ENCODE measurements around the gene CHRM2.

CHRM2 gene

GRCh38 chr7:137007001-137007694, 138.7 kb downstream of the CHRM2 start:
- Histone ChIP-seq H3K4me1 (ENCODE audit: control insufficient read depth, insufficient read depth, low read length) (no peaks in the 10 kb centered on the region), H3K9me3 (ENCODE audit: control insufficient read depth, low read length) (no peaks in the 10 kb centered on the region), H3K27ac (ENCODE audit: insufficient read depth, low read depth, low read length, poor library complexity, severe bottlenecking) (no peak overlapping the region), H3K27me3 (ENCODE audit: control insufficient read depth, insufficient read depth, low read length, poor library complexity, severe bottlenecking) (no peaks in the 10 kb centered on the region), H3K4me3 (ENCODE audit: insufficient read depth, low read depth, low read length) (no peak overlapping the region), H3K36me3 (ENCODE audit: control insufficient read depth, insufficient read depth, low read length) (no peaks in the 10 kb centered on the region)
- 89 to 100% methylated on average over 1 to 2 of the region's 3 CpGs for WGBS, 2 experiments

GRCh38 chr7:137009404-137009803, 141.0 kb downstream of the CHRM2 start:
- no peaks in the 10 kb centered on the region for H3K36me3 ChIP-seq (ENCODE audit: control insufficient read depth, insufficient read depth, low read length)
- no peaks in the 10 kb centered on the region for H3K9me3 ChIP-seq (ENCODE audit: control insufficient read depth, low read length)
- no peaks in the 10 kb centered on the region for H3K4me1 ChIP-seq (ENCODE audit: control insufficient read depth, insufficient read depth, low read length)
- no peak overlapping the region for H3K4me3 ChIP-seq (ENCODE audit: insufficient read depth, low read depth, low read length)
- no peaks in the 10 kb centered on the region for H3K27me3 ChIP-seq (ENCODE audit: control insufficient read depth, insufficient read depth, low read length, poor library complexity, severe bottlenecking)
- no peak overlapping the region for H3K27ac ChIP-seq (ENCODE audit: insufficient read depth, low read depth, low read length, poor library complexity, severe bottlenecking)

GRCh38 chr7:137015015-137015414, 146.6 kb downstream of the CHRM2 start:
- H3K27me3 ChIP-seq (ENCODE audit: control insufficient read depth, insufficient read depth, low read length, poor library complexity, severe bottlenecking) = no peaks in the 10 kb centered on the region
- 94 to 98% methylated on average over 3 of the region's 3 CpGs for WGBS, 2 experiments
- no peaks in the 10 kb centered on the region for H3K9me3 ChIP-seq (ENCODE audit: control insufficient read depth, low read length)
- H3K36me3 ChIP-seq (ENCODE audit: control insufficient read depth, insufficient read depth, low read length) = no peaks in the 10 kb centered on the region
- peaks cover 7% of the 10 kb centered on the region for H3K4me1 ChIP-seq (ENCODE audit: control insufficient read depth, insufficient read depth, low read length)
- no peak overlapping the region for H3K27ac ChIP-seq (ENCODE audit: insufficient read depth, low read depth, low read length, poor library complexity, severe bottlenecking)
- H3K4me3 ChIP-seq (ENCODE audit: insufficient read depth, low read depth, low read length) = no peak overlapping the region

- Histone ChIP-seq H3K27ac (ENCODE audit: insufficient read depth, low read depth, low read length, poor library complexity, severe bottlenecking) (no peak overlapping the region), H3K9me3 (ENCODE audit: control insufficient read depth, low read length) (no peaks in the 10 kb centered on the region), H3K27me3 (ENCODE audit: control insufficient read depth, insufficient read depth, low read length, poor library complexity, severe bottlenecking) (no peaks in the 10 kb centered on the region), H3K4me1 (ENCODE audit: control insufficient read depth, insufficient read depth, low read length) (peaks cover 7% of the 10 kb centered on the region), H3K36me3 (ENCODE audit: control insufficient read depth, insufficient read depth, low read length) (no peaks in the 10 kb centered on the region), H3K4me3 (ENCODE audit: insufficient read depth, low read depth, low read length) (no peak overlapping the region)
- 80 to 100% methylated on average over 1 of the region's 1 CpG for WGBS, 2 experiments
Measured at GRCh38 chr7:137017221-137017620, 148.8 kb downstream of the CHRM2 start.

- 41 to 49% methylated on average over 2 to 3 of the region's 3 CpGs for WGBS, 2 experiments
- H3K4me3 ChIP-seq (ENCODE audit: insufficient read depth, low read depth, low read length) = no peak overlapping the region
- H3K36me3 ChIP-seq (ENCODE audit: control insufficient read depth, insufficient read depth, low read length) = no peaks in the 10 kb centered on the region
- H3K9me3 ChIP-seq (ENCODE audit: control insufficient read depth, low read length) = no peaks in the 10 kb centered on the region
- peaks cover 7% of the 10 kb centered on the region for H3K4me1 ChIP-seq (ENCODE audit: control insufficient read depth, insufficient read depth, low read length)
- H3K27ac ChIP-seq (ENCODE audit: insufficient read depth, low read depth, low read length, poor library complexity, severe bottlenecking) = peak overlapping the region; percentile 1
- H3K27me3 ChIP-seq (ENCODE audit: control insufficient read depth, insufficient read depth, low read length, poor library complexity, severe bottlenecking) = no peaks in the 10 kb centered on the region
Measured at GRCh38 chr7:137018468-137018867, 150.0 kb downstream of the CHRM2 start.

GRCh38 chr7:137020351-137020750, 151.9 kb downstream of the CHRM2 start:
- no peak overlapping the region for H3K27ac ChIP-seq (ENCODE audit: insufficient read depth, low read depth, low read length, poor library complexity, severe bottlenecking)
- no peaks in the 10 kb centered on the region for H3K27me3 ChIP-seq (ENCODE audit: control insufficient read depth, insufficient read depth, low read length, poor library complexity, severe bottlenecking)
- WGBS, 2 experiments = 100% methylated on average over 1 of the region's 1 CpG

GRCh38 chr7:137025469-137026175, 157.2 kb downstream of the CHRM2 start:
- Histone ChIP-seq H3K4me3 (ENCODE audit: insufficient read depth, low read depth, low read length) (no peak overlapping the region), H3K4me1 (ENCODE audit: control insufficient read depth, insufficient read depth, low read length) (no peaks in the 10 kb centered on the region), H3K36me3 (ENCODE audit: control insufficient read depth, insufficient read depth, low read length) (no peaks in the 10 kb centered on the region), H3K27me3 (ENCODE audit: control insufficient read depth, insufficient read depth, low read length, poor library complexity, severe bottlenecking) (no peaks in the 10 kb centered on the region), H3K27ac (ENCODE audit: insufficient read depth, low read depth, low read length, poor library complexity, severe bottlenecking) (no peak overlapping the region), H3K9me3 (ENCODE audit: control insufficient read depth, low read length) (no peaks in the 10 kb centered on the region)
- 90 to 93% methylated on average over 4 of the region's 4 CpGs for WGBS, 2 experiments

More at GRCh38 chr7:137020351-137020750, 151.9 kb downstream of the CHRM2 start:
- peaks cover 7% of the 10 kb centered on the region for H3K4me1 ChIP-seq (ENCODE audit: control insufficient read depth, insufficient read depth, low read length)
- H3K36me3 ChIP-seq (ENCODE audit: control insufficient read depth, insufficient read depth, low read length) = no peaks in the 10 kb centered on the region
- no peak overlapping the region for H3K4me3 ChIP-seq (ENCODE audit: insufficient read depth, low read depth, low read length)
- H3K9me3 ChIP-seq (ENCODE audit: control insufficient read depth, low read length) = no peaks in the 10 kb centered on the region

GRCh38 chr7:137026176-137026500, 157.7 kb downstream of the CHRM2 start:
- H3K36me3 ChIP-seq (ENCODE audit: control insufficient read depth, insufficient read depth, low read length) = no peaks in the 10 kb centered on the region
- no peak overlapping the region for H3K27ac ChIP-seq (ENCODE audit: insufficient read depth, low read depth, low read length, poor library complexity, severe bottlenecking)
- WGBS, 2 experiments = 90 to 100% methylated on average over 1 of the region's 1 CpG
- no peaks in the 10 kb centered on the region for H3K9me3 ChIP-seq (ENCODE audit: control insufficient read depth, low read length)
- no peak overlapping the region for H3K4me3 ChIP-seq (ENCODE audit: insufficient read depth, low read depth, low read length)
- H3K4me1 ChIP-seq (ENCODE audit: control insufficient read depth, insufficient read depth, low read length) = no peaks in the 10 kb centered on the region
- no peaks in the 10 kb centered on the region for H3K27me3 ChIP-seq (ENCODE audit: control insufficient read depth, insufficient read depth, low read length, poor library complexity, severe bottlenecking)

GRCh38 chr7:137032436-137032835, 164.0 kb downstream of the CHRM2 start:
- Histone ChIP-seq H3K36me3 (ENCODE audit: control insufficient read depth, insufficient read depth, low read length) (no peaks in the 10 kb centered on the region), H3K27me3 (ENCODE audit: control insufficient read depth, insufficient read depth, low read length, poor library complexity, severe bottlenecking) (no peaks in the 10 kb centered on the region), H3K4me1 (ENCODE audit: control insufficient read depth, insufficient read depth, low read length) (no peaks in the 10 kb centered on the region), H3K27ac (ENCODE audit: insufficient read depth, low read depth, low read length, poor library complexity, severe bottlenecking) (no peak overlapping the region), H3K4me3 (ENCODE audit: insufficient read depth, low read depth, low read length) (no peak overlapping the region), H3K9me3 (ENCODE audit: control insufficient read depth, low read length) (no peaks in the 10 kb centered on the region)
- WGBS, 2 experiments = 88 to 95% methylated on average over 4 of the region's 4 CpGs

- no peak overlapping the region for H3K27ac ChIP-seq (ENCODE audit: insufficient read depth, low read depth, low read length, poor library complexity, severe bottlenecking)
- 71% methylated on average over 1 of the region's 2 CpGs; no CpG with 5 or more reads in 1 of the 2 experiments for WGBS, 2 experiments
Measured at GRCh38 chr7:137036768-137037167, 168.3 kb downstream of the CHRM2 start.

More at GRCh38 chr7:137036768-137037167, 168.3 kb downstream of the CHRM2 start:
- Histone ChIP-seq H3K4me3 (ENCODE audit: insufficient read depth, low read depth, low read length) (no peak overlapping the region), H3K4me1 (ENCODE audit: control insufficient read depth, insufficient read depth, low read length) (no peaks in the 10 kb centered on the region), H3K9me3 (ENCODE audit: control insufficient read depth, low read length) (no peaks in the 10 kb centered on the region), H3K36me3 (ENCODE audit: control insufficient read depth, insufficient read depth, low read length) (no peaks in the 10 kb centered on the region), H3K27me3 (ENCODE audit: control insufficient read depth, insufficient read depth, low read length, poor library complexity, severe bottlenecking) (no peaks in the 10 kb centered on the region)

All from ectodermal cell (in vitro differentiated cells).